RPMI7951 (cell line): Measurements from ENCODE around the gene ZFAND3. TPM values are rescaled to one million over a fixed set of nuclear protein-coding genes. Genes with fewer than 3 reads are reported as not detected.

Experiments
- DNase-seq: peaks from one replicate; pipeline ENCODE4 v3.0.0-alpha.2; 2012; ENCODE audit warnings: low read depth
- total RNA-seq: library from RNA; depleted of rRNA; stranded (reverse); fragments of >200 nt; shearing (Covaris generic); gene quantifications from 2 replicates; pipeline ENCODE4 v1.2.3, GENCODE V29; 2014

Gene ZFAND3
- total RNA-seq, 1 experiment from 2014 or later, result 9.5 TPM

DNA sequence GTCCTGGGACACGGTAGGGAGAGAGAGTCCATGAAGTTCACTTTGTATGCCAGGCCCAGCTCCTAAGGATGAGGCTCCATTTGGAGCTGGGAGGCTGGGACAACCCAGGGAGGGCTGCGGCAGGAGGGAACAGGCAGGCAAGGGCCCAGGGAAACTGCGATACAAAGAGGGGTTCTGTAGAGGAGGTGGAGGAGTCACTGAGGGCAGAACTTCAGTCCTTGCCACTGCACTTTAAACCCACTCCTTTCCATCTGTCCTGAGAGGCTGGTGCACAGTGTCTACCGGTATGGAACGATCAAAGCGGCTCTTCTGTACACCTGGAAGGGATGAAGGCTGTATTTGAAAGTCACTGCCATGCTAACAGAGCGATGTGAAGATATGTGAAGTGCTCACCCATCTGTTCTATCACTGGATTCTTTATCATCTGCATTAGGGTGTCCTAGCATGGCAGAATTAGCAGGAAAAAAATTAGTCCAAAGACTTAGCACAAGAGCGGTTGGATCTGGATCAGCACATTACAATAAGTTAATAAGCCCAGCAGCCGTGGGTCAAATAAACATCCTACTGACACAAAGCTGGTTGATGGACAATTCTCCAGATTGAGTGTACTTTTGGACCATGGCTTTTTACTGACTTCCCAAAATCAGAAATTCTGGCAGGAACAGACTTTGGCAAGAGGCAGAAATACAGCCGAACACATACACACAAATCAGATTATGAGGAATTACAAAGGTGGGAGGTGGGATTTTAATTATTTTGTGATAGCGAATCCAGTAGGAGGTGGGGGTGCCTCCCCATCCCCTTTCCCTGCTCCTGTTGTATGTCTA lies 20.9 kb upstream of the ZFAND3 start:
- DNase-seq, result no peak

GRCh38 chr6:37799263-37799644 lies 20.3 kb upstream of the ZFAND3 start:
- DNase-seq, result no peak

GRCh38 chr6:37800703-37801604 lies 18.6 kb upstream of the ZFAND3 start:
- no peak for DNase-seq

DNA sequence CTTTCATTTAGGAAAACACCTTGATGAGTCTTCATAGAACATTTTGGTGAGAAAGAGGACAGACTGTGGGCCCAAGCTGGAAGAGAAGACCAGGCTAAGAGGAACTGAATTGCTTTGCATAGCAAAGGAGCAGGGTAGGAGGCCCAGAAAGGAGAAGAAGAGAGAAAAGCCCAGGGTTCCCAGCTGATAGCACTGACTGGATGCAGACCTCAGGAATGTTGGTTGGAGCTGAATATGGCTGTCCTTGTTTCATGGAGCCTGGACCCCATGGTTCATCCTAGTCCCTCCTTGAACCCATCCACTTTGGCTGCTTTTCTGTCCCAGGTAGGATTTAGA lies 18.0 kb upstream of the ZFAND3 start:
- no peak for DNase-seq

GRCh38 chr6:37802810-37803209 lies 16.7 kb upstream of the ZFAND3 start:
- DNase-seq, result no peak

- no peak for DNase-seq
Observed at GRCh38 chr6:37804586-37804985, 14.9 kb upstream of the ZFAND3 start.

DNA sequence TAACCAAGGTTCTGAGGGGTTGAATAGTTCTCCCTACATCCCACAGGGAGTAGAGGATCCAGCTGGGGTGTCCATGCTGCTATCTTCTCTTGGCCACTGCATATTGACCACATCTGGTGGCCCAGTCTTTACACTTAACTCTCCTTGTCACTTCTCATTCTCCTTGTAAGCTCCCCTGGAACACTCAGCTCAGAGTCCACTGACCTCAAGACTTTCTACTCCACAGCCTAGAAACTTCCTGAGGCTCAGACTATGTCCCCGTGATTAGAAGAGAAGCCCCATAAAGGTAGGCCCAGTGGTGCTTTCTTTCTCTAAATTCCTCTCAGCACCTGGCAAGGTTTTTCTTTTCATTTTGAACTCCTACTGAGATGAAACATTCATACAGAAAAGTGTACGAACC lies 13.3 kb upstream of the ZFAND3 start:
- no peak for DNase-seq

- DNase-seq, result peak; percentile 16
Observed at GRCh38 chr6:37807656-37808055, 11.9 kb upstream of the ZFAND3 start.

DNA sequence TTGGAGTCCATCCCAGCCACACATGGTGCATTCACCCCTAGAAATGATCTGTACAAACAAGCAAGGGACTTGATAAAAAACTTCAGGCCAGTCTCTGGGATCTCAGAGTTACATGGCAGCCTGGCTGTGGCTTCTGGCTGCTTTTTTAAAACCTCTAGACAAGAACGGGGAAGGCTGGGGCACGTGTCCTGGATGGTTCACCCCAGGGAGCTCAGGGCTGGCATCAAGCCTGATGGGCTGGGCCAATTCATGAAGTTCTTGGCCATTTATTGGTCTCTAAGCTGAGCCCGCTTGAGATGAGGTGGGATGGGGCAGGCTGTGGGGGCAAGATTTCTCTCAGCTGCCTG lies 10.4 kb upstream of the ZFAND3 start:
- DNase-seq, result peak; percentile 47

DNA sequence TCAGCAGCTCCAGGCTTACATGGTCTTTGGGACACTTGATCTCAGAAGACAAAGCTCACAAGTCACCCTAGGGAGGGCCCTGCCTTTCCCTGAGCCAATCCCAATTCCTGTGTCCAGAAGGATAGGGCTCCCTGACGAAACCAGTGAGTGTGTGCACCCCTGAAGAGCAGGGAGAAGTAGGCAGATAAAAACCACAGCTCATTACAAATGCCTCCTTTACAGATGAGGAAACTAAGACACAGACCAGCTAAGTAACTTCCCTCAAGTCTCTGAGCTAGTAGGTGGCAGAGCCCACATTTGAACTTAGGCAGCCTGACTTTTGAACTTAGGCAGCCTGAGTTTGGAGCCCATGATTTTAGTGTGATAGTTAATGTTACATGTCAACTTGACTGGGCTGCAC lies 6.7 kb upstream of the ZFAND3 start:
- no peak for DNase-seq

DNA sequence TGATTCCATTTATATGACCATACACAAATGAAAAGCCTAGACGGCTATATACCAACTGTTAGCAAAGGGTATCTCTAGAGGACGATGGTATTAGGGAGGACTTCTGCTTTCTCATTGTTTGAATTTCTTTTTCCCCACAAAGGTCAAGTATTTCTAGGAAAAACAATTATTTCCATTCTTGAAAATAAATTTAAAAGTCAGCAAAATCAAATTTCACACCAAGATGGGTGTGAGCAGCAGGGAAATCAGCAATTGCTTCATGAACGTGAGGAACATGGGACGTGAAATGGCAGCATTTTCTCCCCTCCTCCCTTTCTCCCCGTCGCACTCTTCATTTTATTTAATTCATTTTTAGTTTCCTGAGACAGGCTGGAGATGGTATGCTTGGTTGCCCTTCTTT lies 5.2 kb upstream of the ZFAND3 start:
- DNase-seq, result no peak

- no peak for DNase-seq
Observed at GRCh38 chr6:37816599-37817375, 2.7 kb upstream of the ZFAND3 start.

DNA sequence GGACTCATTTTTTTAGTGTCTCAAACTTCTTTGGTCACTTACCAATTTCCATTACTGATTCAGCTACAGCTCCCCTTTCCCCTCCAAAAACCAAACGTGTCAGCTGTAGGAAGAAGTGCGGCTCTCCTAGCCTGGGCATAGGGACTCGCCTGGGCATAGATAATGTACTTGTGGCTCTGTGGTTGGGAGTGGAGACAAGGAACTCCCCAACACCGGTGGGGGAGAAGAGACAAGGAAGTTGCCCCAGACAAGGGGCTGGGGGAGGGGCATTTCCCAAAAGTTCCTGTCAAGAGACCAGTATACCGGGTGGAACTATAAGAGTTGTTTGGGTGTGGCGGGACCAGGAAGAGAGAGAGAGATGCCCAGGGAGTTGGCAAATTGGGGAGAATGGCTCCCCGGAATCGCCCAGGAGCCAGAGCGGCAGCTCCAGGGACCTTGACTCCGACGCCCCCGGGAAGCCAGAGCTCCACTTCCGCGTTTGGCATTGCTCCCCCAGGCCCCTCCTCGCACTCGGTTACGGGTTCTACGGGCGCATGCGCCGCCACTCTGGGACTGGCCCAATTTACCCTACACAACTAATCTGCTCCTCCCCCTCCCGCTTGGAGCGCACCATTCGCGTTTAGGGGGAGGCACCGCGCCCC lies 871 bp upstream of the ZFAND3 start:
- DNase-seq, result peak; percentile 95

GRCh38 chr6:37819802-37820717 lies 533 bp downstream of the ZFAND3 start:
- DNase-seq, result peak; percentile 73

GRCh38 chr6:37820718-37821079 lies 1.2 kb downstream of the ZFAND3 start:
- DNase-seq, result no peak

DNA sequence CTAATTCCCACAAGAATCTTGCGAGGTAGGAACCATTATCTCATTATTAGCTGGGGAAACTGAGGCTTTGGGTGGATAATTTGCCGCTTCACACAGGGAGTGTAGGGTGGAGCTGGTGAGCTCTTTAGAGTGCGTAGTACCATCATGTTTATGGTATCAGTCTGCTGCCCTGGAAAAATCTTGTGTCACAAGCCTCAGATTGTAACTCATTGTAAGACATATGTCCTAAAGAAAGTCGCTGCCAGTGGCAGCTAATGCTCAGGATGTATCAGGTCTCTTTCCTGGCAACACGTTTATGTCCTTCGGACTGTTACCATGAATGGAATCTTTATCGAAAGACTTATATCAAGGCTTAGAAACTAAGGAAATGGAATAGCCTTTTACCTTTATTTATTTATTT lies 1.9 kb downstream of the ZFAND3 start:
- no peak for DNase-seq

GRCh38 chr6:37822851-37823682 lies 3.5 kb downstream of the ZFAND3 start:
- DNase-seq, result no peak

DNA sequence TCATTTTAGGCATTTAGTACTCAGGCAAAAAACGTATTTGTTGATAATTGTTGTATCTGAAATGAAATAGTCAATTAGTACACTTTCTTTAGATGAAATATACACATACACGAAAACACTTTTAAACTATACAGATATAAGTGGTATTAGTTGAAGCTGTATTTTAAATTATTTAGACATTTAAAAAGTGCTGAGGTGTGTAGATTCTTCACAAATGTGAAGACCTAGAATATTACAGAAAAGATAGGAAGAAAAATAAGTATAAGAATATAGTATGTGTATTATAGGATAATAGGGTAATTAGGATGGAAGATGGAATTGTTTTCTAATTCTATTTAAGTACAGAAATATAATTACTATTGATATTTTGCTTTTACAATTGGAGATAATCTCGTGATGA lies 4.6 kb downstream of the ZFAND3 start:
- no peak for DNase-seq

- DNase-seq, result no peak
Observed at GRCh38 chr6:37826188-37826587, 6.7 kb downstream of the ZFAND3 start.

GRCh38 chr6:37826993-37827392 lies 7.5 kb downstream of the ZFAND3 start:
- DNase-seq, result no peak
